GM18526 (cell line): ENCODE data around the gene HPX.

Experiments
- POLR2A ChIP-seq: IDR thresholded peaks from 3 replicates; pipeline ENCODE4 v1.6.1; 2011; ENCODE audit not compliant: insufficient read length; ENCODE audit errors: extremely low read depth

Gene HPX

DNA sequence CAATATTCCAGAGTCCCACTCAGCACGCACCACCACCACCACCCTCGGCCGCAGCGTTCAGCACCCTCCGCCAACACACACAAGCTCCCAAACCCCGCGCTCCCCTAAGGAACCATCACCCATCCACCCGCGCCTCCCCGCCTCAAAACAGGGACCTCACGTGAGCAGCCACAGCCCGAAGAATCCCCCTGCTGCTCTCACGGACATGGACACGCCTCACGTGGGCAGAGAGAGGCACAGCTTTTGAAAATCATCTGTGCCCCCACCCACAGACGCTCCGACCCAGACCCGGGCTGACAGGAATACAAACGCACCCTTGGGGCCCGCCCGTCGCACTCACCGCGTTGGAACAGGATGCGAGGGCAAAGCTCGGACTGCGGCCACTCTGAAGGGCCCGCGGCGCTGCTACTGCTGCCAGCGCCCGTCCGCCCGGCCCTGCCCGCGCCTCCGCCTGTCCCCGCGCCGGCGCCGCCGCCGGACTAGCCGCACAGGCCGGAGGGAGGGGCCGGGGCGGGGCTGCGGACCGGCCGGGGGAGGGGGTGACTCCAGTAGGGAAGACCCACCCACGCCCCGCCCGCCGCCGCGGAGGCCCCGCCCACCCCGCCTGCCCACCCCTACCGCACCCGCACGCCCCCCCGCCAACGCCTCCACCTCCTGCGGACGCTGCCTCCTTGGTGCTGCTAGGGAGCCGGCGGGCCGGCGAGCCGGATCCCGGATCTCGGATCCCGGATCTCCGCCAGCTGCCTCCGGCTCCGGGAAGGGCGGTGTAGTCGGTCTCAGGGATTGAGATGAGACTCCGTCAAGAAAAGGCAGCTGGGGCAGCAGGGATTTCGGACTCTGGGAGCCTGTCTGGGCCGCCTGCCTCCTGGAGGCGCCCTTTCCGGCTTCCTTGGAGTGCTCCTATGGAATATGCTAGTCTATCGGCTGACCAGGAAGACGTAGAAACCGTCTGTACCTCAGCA, 32.9 kb upstream of the HPX start, which contains the start of gene TRIM3:
Gene TRIM3 (minus strand): TSS at position 491 of the 962 bp plus-strand sequence. CDS start 8,246 bp downstream, outside the sequence.
- TF ChIP-seq POLR2A: peak; percentile 41

DNA sequence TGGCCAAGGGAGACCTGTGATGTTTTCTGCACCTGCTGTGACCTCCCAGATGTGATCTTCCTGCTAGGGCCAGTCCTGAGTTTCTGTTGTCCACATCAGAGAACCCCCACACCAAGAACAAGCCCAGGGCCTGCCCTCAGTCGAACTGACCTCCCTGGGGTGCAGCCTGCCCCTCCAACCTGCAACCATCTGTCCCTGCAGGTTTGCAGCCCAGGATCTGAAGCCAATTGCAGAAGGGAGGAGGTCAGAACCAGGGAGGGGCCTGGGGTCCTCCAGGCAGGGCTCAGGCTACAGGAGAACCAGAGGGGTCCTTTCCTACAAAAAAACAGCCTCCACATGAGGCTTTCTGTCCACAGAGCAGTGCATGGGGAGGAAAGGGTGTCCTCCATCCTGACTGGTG, 32.1 kb upstream of the HPX start:
- no peak for TF ChIP-seq POLR2A

DNA sequence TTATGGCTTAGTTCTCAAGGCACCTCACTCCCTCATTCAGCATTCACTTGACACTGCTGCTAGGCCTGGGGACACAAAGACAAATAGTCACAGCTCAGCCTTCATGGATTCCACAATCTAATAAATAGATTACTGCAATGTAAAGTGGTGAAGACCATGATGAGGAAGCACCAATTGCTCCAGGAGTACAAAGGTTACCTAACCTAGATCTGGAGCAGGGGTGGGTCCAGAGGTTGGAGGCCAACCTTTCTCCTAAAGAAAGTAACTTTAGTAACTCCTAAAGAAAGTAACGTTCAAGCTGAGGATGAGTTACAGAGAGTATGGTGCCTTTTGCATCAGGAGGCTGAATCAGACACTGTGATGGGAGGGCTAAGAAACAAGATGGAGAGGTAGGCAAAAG, 28.8 kb upstream of the HPX start:
- TF ChIP-seq POLR2A: no peak

DNA sequence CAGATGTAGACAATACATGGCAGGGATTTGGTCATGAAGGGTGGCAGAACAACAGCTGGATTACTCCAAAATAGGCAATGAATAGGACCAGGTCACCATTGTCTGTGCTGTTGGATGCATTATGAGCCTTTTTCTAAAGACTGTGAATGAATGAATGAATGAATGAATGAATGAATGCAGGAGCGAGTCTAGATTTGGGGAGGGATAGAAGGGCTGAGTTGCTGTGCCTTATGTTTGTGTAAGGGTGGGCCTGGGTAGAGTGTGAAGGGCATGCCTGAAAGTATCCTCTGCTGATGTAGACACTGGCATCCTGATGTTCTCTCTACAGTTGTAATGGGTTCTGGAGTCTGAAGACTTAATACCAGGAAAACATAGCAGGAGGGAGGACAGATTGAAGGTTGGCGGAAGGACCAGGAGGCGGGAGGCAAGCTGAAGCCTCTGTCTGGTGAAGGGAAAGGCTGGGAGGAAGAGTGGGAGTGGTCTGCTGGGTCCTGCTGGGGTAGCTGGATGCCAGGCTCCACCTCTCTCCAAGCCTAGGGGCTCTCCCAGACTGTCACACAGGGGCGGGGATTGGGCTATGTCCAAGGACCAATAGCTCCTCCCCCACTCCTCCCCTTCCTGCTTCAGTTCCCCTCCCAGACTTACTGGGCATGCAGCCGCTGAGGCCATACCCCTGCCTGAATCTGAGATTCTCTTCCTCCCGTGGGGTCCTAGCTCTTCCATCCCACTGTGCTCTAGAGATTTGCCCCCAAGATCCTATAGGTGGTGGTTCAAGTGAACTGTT, 28.1 kb upstream of the HPX start:
- TF ChIP-seq POLR2A: peak; percentile 36

DNA sequence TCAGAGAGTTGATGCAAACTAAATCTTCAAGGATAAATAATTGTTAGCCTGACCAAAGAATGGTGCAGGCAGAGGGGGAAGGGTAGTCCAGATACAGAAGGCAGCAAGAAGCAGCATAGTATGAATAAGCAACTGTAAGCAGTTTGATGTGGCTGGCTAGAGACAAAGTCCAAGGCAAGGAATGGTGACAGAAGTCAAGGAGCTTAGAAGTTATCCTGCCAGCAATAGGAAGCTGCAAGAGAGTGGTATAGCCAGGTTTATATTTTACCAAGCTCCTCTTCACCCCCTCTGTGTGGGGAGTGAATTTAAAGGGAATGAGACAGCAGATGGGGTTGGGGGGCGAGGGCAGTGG, 18.3 kb upstream of the HPX start:
- TF ChIP-seq POLR2A: no peak

DNA sequence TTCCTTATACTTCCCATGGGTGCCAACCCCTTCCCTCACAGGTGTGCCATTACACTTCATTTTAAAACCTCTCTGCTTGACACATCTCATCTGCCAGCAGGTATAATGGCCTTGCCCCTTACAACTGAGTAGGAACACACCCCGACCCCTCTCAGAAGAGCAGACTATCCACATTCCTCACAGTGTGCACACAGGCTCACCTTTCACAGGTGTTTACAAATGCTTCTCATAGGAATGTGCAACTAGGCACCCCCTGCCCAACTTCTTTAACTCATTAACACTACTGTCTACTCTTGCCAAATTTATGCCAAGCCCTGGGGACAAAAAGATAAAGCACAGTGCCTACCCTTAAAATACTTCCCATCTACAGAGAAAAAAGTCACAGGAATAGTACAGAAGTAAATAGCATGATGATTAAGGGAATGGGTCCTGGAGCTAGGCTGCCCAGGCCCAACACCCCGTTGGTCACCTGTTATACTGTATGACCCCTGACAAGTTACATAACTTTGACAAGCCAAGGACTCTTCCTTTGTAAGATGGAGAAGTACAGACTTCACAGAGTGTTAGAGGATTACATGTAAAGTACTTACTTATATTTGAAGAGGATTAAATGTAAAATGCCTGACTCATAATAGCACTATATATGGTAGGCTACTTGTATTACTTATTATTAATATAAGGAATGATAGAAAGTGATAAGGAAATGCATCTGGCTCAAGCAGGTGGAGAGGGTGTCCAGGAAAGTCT, 17.7 kb upstream of the HPX start:
- no peak for TF ChIP-seq POLR2A

DNA sequence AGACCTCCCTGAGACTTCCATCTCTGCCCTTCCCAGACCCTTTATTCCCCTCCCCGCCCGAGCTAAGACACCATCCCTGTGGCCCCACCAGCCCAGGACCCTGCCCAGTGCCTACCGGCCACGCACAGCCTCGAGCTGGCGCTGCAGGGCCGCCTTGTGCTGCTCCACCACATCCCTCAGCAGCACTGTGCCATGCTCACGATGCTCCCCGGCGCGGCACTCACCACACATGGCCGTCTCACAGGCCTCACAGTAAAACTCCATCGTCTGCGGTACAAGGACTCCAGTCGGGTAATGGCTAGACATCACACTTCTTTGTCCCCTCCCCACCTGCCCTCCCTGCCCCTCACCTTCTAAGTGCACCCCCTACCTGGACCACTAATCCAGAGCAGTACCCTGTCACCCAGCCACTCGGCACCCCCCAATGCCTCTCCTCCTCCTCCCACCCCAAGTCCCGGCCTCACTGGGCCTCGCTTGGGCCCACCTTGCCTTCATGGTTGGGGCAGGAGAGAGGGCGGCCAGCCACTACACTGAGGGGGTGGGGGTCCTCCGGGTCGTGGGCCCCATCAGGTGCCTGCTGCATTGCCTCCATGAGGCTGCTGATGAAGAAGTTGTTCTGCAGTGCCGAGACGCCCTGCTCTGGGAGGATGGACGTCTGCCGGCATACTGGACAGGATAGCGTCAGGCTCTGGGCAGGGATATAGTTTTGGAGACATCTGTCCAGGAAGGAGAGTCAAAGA, 17.0 kb upstream of the HPX start:
- no peak for TF ChIP-seq POLR2A

DNA sequence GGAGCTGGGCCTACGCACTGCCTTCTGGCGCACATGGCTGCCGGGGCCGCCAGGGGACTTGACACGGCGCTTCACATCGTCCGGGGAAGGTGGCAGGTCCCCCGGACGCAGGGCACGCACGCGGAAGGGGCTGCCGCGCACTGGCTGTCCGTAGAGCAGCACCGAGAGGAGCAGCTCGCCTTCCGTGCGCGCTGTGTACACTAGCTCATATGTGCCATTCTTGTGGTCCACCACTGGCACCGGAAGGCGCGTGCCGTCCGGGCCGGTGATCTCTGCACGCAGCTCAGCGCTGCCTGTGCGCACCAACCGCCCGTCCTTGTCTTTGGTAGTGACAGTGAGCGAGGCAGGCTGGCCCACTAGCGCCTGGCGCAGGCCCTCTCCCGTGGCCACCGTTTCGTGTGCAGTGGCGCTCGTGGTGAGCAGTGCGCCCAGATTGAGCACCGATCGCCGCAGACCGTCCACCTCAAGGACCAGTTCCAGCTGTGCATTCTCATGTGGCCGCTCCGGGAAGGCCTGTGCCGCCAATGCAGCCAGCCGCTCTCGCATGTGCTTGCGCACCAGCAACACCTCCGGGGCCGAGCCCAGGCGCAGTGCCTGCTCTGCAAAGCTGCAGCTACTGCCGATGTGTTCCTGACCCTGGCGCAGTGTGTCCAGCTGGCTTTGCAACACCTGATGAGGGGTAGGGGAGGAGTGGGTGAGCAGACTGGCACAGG, 15.7 kb upstream of the HPX start:
- no peak for TF ChIP-seq POLR2A

DNA sequence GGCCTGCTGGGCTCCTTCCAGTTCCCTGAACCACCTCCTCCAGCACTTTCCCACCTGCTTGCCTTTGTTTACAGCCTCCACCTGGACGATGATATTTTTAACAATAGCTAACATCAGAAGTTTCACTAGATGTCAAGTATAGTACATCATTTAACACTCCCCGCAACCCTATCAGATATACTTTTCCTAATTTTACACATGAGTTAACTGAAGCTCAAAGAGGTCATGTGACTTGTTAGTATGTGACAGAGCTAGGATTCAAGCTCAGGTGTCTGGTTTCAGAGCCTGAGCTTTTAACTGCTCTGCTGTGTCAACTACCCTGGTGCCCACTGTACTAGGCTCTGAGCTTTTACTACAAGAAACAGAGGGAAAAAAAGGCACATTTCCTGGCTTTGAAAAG, 14.3 kb upstream of the HPX start:
- TF ChIP-seq POLR2A: no peak

DNA sequence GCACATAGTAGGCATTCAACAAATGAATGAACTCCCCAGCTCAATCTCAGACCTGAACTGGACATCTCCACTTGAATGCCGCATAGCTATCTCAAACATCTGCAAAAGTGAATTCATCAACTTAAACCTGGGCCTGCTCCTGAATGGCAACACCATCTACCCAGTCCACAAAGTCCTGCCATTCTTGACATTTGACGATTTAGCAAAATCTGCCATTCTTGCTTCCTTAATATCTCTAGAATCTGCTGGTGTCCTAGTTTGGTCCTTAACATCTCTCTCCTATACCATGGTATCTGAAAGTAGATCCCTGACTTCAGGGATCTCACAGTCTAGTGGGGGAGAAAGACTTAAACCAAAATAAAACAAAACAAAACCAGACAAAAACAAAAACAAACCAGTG, 12.4 kb upstream of the HPX start:
- no peak for TF ChIP-seq POLR2A

DNA sequence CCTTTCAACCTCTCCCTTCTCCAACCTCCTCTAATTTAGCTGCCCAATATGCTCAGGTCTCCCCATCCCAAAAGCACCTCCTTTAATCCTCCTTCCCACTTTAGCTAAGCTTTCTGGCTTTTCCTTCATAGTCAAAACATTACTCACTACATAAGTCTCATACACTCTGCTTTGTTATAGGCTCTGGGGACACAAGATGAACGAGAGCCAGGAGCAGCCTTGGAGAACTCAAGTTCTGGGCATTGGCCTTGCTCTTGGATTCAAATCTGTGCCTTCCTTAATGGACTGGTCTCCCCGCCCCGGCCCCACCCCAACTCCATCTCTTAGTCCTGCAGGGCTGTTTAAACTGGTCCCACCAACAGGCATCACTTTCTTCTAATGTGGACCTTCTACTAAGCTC, 11.4 kb upstream of the HPX start:
- no peak for TF ChIP-seq POLR2A

DNA sequence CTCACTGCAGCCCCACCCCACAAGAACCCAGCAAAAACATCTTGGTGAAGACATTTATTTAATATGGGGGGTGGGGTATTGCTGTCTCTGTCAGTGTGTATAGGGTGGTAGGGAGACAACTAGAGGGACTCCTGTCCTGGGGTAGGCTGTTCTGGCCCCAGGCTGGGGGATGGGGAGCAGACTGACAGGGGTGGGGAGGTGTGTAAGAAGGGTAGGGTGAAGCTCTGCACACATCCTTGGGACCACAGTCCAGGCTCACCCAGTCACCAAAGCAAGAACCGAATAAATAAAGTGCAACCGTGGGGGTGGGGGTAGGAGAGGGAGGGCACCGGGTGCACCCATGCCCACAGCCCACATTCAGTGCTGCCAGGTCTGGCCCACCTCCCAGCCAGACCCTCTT, 7.8 kb upstream of the HPX start:
- TF ChIP-seq POLR2A: no peak

DNA sequence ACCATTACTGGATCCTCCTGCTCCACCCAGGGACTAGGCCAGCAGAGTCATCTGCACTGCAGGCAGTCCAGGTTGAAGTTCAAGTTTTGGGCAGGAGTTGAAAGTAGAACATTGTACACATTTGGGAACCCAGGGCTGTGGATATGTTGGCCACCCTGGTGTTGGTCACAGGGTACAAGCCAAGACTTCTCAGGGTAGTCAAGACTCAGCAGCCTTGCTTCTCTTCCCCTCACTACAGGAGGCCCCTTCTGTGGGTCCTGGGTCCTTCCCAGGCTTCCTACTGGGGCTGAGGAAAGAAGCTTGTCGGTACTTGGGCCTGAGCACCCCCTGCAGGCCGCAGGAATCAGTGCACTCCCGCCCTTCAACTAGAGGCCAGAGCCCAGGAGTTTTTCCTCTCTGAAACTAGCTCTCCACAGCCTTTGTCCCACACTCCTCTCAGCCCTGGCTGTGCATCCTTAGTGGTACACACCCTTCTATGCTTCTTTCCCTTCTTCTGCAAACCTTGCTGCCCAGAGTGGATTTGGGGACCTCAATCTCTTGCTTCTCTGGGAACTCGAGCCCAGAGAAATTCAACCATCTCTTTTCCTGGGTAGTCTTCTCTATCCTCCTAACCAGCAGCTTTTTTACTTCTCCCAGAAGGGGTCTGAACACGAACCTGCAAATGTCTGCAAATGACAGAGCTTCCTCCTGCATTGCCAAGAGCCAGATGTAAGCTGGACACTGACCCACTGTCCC, 2.6 kb upstream of the HPX start:
- TF ChIP-seq POLR2A: no peak
